Measurements from ENCODE around the gene C20orf144. TPM values are rescaled to one million over a fixed set of nuclear protein-coding genes. Genes with fewer than 3 reads are reported as not detected.

The C20orf144 gene
- total and polyA plus RNA-seq, 8 donors = 0.09 to 0.15 (median 0.12) TPM; not detected in 2

DNA sequence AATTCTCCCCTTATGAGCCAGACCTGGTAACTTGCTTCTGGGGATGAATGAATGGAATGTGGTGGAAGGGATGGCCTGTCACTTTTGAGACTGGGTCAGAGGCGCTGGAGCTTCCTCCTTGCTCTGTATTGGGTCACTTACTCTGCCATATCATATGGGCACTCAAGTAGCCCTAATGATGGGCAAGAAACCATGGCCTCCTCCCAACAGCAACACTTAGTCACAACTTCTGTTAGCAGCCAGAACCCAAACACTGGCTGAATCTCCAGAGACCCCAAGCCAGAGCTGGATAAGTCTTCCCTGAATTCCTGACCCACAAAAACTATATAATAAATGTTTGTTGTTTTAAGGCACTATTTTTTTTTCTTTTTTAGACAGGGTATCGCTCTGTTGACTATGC, 18.6 kb downstream of the C20orf144 start:
- DNase-seq (no peak), ATAC-seq (no peak), FAIRE-seq (no peak)
- Histone ChIP-seq H3K27me3 (no peaks in the 10 kb centered on the region), H3K36me3 (no peaks in the 10 kb centered on the region), H3K4me1 (no peaks in the 10 kb centered on the region), H3K9me3 (no peaks in the 10 kb centered on the region), H3K27ac (no peak overlapping the region), H3K4me3 (no peak overlapping the region)
- TF ChIP-seq, protein P1, sequence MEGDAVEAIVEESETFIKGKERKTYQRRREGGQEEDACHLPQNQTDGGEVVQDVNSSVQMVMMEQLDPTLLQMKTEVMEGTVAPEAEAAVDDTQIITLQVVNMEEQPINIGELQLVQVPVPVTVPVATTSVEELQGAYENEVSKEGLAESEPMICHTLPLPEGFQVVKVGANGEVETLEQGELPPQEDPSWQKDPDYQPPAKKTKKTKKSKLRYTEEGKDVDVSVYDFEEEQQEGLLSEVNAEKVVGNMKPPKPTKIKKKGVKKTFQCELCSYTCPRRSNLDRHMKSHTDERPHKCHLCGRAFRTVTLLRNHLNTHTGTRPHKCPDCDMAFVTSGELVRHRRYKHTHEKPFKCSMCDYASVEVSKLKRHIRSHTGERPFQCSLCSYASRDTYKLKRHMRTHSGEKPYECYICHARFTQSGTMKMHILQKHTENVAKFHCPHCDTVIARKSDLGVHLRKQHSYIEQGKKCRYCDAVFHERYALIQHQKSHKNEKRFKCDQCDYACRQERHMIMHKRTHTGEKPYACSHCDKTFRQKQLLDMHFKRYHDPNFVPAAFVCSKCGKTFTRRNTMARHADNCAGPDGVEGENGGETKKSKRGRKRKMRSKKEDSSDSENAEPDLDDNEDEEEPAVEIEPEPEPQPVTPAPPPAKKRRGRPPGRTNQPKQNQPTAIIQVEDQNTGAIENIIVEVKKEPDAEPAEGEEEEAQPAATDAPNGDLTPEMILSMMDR (IDR thresholded peaks at IDR 0.05) = no peak
- intact Hi-C loops (cut with DNase I) = no loop called here
- WGBS, 2 donors = 95 to 100% methylated on average over 2 of the region's 2 CpGs

DNA sequence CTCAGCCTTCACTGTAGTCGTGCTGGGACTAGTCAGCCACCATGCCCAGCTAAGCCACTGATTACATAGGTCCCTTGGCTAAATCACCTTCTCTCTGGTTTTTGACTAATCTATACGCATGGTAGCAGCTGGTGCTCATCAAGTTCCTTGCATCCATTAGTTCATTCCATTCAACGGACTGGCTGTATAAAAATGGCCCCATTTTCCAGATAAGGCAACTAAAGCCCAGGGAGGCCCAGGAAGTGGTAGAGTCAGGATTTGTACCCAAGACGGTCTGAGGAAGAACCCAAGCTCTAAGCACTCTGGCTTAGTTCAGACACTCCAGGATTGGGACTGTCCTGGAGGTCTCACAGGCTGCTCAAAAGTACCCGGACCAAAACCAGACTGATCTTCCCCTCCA, 19.2 kb downstream of the C20orf144 start:
- TF ChIP-seq, protein P1 (IDR thresholded peaks at IDR 0.05) = no peak
- WGBS, 2 donors = 85 to 88% methylated on average over 5 of the region's 5 CpGs
- H3K4me3 ChIP-seq = no peak overlapping the region
- no peaks in the 10 kb centered on the region for H3K9me3 ChIP-seq
- no peak for FAIRE-seq
- no peaks in the 10 kb centered on the region for H3K27me3 ChIP-seq
- no peaks in the 10 kb centered on the region for H3K4me1 ChIP-seq
- no peak for DNase-seq
- intact Hi-C loops (cut with DNase I) = no loop called here
- no peak overlapping the region for H3K27ac ChIP-seq
- no peak for ATAC-seq
- no peaks in the 10 kb centered on the region for H3K36me3 ChIP-seq

DNA sequence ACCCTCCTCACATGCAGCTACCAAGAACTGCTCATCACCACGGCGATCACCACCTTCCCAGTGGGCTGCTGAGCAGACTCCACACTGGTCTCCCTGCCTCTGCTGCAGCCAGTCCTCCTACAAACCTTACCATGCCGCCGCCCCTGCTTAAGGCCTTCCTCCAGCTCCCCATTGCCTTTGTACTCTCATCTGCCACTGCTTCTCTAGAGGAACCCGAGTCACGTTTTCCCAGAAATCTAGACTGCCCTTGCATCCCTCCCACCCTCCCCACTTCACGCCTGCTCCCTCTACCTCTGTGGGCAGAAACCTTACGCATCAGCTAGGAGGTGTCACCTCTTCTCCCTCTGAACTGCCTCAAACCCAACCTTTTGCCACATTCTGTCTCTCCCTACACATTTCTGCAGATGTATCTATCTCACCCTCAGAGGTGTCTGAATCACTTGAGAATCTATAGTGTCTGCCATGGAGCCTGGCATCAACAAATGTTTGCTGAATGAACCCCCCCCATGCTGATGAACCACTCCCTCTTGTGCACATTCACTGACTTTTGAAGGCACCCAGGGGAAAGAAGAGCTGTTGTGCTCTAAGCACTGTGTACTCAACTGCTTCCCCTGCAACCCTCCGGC, 19.7 kb downstream of the C20orf144 start:
- intact Hi-C loops (cut with DNase I) = no loop called here
- Histone ChIP-seq H3K4me3 (no peak overlapping the region), H3K27ac (no peak overlapping the region), H3K27me3 (no peaks in the 10 kb centered on the region), H3K36me3 (no peaks in the 10 kb centered on the region), H3K4me1 (no peaks in the 10 kb centered on the region), H3K9me3 (no peaks in the 10 kb centered on the region)
- ATAC-seq (no peak), DNase-seq (no peak), FAIRE-seq (no peak)
- TF ChIP-seq, protein P1 (IDR thresholded peaks at IDR 0.05) = no peak
- 87 to 92% methylated on average over 9 of the region's 9 CpGs for WGBS, 2 donors

DNA sequence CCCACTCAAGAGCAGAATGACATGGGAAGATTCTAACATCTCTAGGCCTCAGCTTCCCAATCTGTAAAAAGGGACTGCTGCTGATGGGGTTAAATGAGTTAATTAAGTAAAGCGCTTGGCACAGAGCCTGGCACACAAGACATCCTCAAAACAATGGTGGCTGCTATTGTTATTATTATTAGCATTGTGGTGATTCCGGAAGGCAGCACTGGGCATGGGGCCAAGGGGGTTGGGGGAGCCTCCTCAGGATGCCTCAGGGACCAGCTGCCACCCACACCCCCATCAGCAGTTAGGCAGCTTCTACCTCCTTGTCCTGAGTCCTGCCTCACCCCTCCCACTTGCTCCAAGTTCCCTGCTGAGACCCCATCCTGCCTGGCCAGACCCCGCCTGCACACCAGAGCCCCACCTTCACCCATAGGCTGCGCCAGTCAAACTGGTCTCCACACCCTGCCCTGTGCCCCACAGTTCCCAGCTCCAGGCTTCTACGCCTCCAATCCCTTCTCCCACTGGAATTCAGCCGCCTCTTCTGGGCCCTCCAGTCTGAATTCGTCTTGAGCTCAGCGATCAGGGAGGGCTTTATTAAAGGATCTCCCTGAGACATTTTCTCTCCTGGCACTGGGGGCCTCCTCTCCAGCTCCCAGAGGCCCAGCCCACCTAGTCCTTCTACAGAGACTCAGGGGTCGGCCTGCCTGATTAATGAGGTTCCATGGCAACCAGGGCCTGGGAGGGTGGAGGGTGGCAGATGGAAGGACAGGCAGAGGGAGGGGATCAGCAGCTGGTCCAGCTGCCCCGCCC, 22.6 kb downstream of the C20orf144 start:
- WGBS, 2 donors = 55 to 66% methylated on average over 10 of the region's 10 CpGs
- Histone ChIP-seq H3K27ac (no peak overlapping the region), H3K9me3 (no peaks in the 10 kb centered on the region), H3K4me3 (no peak overlapping the region), H3K4me1 (no peaks in the 10 kb centered on the region), H3K36me3 (no peaks in the 10 kb centered on the region), H3K27me3 (no peaks in the 10 kb centered on the region)
- TF ChIP-seq, protein P1 (IDR thresholded peaks at IDR 0.05) = no peak
- FAIRE-seq (no peak), ATAC-seq (no peak), DNase-seq (no peak)
- intact Hi-C loops (cut with DNase I) = no loop called here
